CD4-positive, alpha-beta T cell (primary cell): ENCODE results near the gene JPT1. TPM values are rescaled to one million over a fixed set of nuclear protein-coding genes. Genes with fewer than 3 reads are reported as not detected.
"Not testable (repeated sequence)": the region's sequence is repeated elsewhere in the genome, so short reads cannot be mapped to it uniquely, and the experiment has no call there.

Source experiments
- ATAC-seq: fragments of 200-7000 bp; cut with Tn5 transposase; one replicate; pipeline ENCODE4 v1.10.0; 2022; ENCODE audit warnings: mild to moderate bottlenecking; ENCODE audit not compliant: poor library complexity
- CTCF ChIA-PET: fragments of 350-600 bp; sonication (Branson Sonifier 250); formaldehyde crosslinking; loops from one replicate; lab custom pipeline; 2021; ENCODE audit warnings: antibody characterized with exemption, inconsistent platforms; lab: Charles Lee
- POLR2A ChIA-PET: fragments of 350-600 bp; sonication (Branson Sonifier 250); formaldehyde crosslinking; loops from one replicate; lab custom pipeline; 2021; ENCODE audit warnings: antibody characterized with exemption, inconsistent platforms; lab: Charles Lee
- DNase-seq, 14 experiments: peaks; one replicate each; pipeline ENCODE4 v3.0.0-alpha.2; 2013 to 2020; ENCODE audit warnings: mixed read lengths in 2 of 14
- H3K27ac ChIP-seq, 2 donors: one replicate each; pipeline versions ENCODE4 v1.5.1 to v1.7.0; 2013; ENCODE audit warnings: low read length in 2 of 2, low read depth in 1 of 2, mild to moderate bottlenecking in 1 of 2
- H3K27me3 ChIP-seq, 2 experiments: 1 replicate in 1 of 2; 2 replicates in 1 of 2; pipeline versions ENCODE4 v1.6.1 to v1.7.0; 2013; ENCODE audit warnings: low read length in 2 of 2, control low read depth in 1 of 2, mild to moderate bottlenecking in 1 of 2, moderate library complexity in 1 of 2; ENCODE audit not compliant: insufficient read depth in 2 of 2, control insufficient read depth in 1 of 2
- H3K36me3 ChIP-seq: one replicate; pipeline ENCODE4 v1.6.1; 2013; ENCODE audit warnings: low read length, control low read depth; ENCODE audit not compliant: insufficient read depth
- H3K4me1 ChIP-seq: one replicate; pipeline ENCODE4 v1.6.1; 2013; ENCODE audit warnings: low read length, control low read depth; ENCODE audit not compliant: insufficient read depth
- H3K4me3 ChIP-seq: one replicate; pipeline ENCODE4 v1.5.1; 2013; ENCODE audit warnings: mild to moderate bottlenecking, low read length, moderate library complexity
- H3K9me3 ChIP-seq, 2 experiments: 1 replicate in 1 of 2; 2 replicates in 1 of 2; pipeline versions ENCODE4 v1.6.1 to v1.7.0; 2013; ENCODE audit warnings: low read length in 2 of 2, mild to moderate bottlenecking in 2 of 2, control low read depth in 1 of 2, moderate library complexity in 1 of 2; ENCODE audit not compliant: control insufficient read depth in 1 of 2, insufficient read depth in 1 of 2
- H3K27ac Mint-ChIP-seq: one replicate; pipeline ENCODE4 v1.8.0; 2020; ENCODE audit warnings: mixed read lengths
- H3K27me3 Mint-ChIP-seq: one replicate; pipeline ENCODE4 v1.8.0; 2021; ENCODE audit warnings: mixed read lengths
- H3K36me3 Mint-ChIP-seq: one replicate; pipeline ENCODE4 v1.8.0; 2021; ENCODE audit warnings: low read depth, mixed read lengths
- H3K4me1 Mint-ChIP-seq: one replicate; pipeline ENCODE4 v1.8.0; 2021; ENCODE audit warnings: low read depth, mixed read lengths
- H3K4me3 Mint-ChIP-seq: one replicate; pipeline ENCODE4 v1.8.0; 2020; ENCODE audit warnings: mild to moderate bottlenecking, mixed read lengths
- H3K9me3 Mint-ChIP-seq: one replicate; pipeline ENCODE4 v1.8.0; 2020; ENCODE audit warnings: mixed read lengths
- intact Hi-C, 2 experiments: fragments of 100-400 bp; cut with DNase I in 1 of 2; cut with micrococcal nuclease in 1 of 2; formaldehyde crosslinking; loops; one replicate each; pipeline versions ENCODE4 v1.15.1 to v1.9.0; 2023 to 2025; cut with DNase I, micrococcal nuclease
- total RNA-seq, 174 experiments: library from RNA in 2 of 174; stranded (reverse) in 2 of 174; gene quantifications; one replicate each; pipeline ENCODE4 v1.2.3 and lab custom pipeline; 2021 to 2026
- TF ChIP-seq, protein P1 (sequence below): fragments of 200-600 bp; IDR thresholded peaks from one replicate; pipeline ENCODE4 v1.8.0; 2022; ENCODE audit warnings: antibody characterized with exemption, mild to moderate bottlenecking

Gene JPT1
- total RNA-seq, 2 experiments from 2014 or later, result 21.3 to 25.5 TPM

DNA sequence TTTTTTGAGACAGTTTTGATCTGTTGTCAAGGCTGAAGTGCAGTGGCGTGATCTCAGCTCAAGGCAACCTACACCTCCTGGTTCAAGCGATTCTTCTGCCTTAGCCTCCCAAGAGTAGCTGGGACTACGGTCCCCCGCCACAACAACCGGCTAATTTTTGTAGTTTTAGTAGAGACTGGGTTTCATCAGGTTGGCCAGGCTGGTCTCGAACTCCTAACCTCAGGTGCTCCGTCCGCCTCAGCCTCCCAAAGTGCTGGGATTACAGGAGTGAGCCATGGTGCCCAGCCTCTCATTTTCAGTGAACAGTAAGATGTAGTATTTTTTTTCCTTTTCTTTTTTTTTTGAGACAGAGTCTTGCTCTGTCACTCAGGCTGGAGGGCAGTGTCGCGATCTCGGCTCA is 20.7 kb upstream of the JPT1 start:
- peaks cover 67% of the 10 kb centered on the region for H3K36me3 Mint-ChIP-seq
- H3K4me1 Mint-ChIP-seq, result peaks cover 30% of the 10 kb centered on the region

DNA sequence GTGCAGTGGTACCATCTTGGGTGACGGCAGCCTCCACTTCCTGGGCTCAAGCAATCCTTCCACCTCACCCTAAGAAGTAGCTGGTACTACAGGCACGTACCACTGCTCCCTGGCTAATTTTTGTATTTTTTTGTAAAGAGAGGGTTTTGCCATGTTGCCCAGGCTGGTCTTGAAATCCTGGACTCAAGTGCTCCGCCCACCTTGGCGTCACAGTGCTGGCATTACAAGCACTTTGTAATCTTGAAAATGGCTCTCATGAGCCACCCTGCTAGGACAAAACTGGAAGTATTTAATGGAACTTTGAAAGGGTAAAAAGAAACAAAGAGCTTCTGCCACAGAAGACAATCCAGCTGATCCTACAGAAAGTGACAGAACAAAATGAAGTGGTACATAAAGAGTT is 19.2 kb upstream of the JPT1 start:
- peaks cover 19% of the 10 kb centered on the region for H3K4me1 Mint-ChIP-seq
- no peak overlapping the region for H3K27ac Mint-ChIP-seq
- no peak for ATAC-seq
- ChIA-PET POLR2A (interaction anchor here (1.2 to 2.8 kb wide), 2 partner anchors 10 to 59 kb away, joined by 6 to 9 read pairs; partner anchors contain the start of gene SUMO2), CTCF (interaction anchor here (0.5 to 2.0 kb wide), 4 partner anchors 28 to 167 kb away, joined by 3 to 9 read pairs (median 6); no protein-coding TSS in a partner anchor)
- no peaks in the 10 kb centered on the region for H3K9me3 Mint-ChIP-seq
- no peak overlapping the region for H3K27ac ChIP-seq
- peaks cover 69% of the 10 kb centered on the region for H3K36me3 ChIP-seq
- no peak overlapping the region for H3K4me3 ChIP-seq
- intact Hi-C loops, result loop anchor here in 1 of 2 experiments (5.0 to 10.0 kb wide), 2 partner anchors 41 to 209 kb away; partner anchors contain the start of gene NT5C
- no peak for DNase-seq
- H3K27me3 Mint-ChIP-seq, result no peaks in the 10 kb centered on the region
- no peak overlapping the region for H3K4me3 Mint-ChIP-seq
- no peaks in the 10 kb centered on the region for H3K27me3 ChIP-seq
- TF ChIP-seq, protein P1, sequence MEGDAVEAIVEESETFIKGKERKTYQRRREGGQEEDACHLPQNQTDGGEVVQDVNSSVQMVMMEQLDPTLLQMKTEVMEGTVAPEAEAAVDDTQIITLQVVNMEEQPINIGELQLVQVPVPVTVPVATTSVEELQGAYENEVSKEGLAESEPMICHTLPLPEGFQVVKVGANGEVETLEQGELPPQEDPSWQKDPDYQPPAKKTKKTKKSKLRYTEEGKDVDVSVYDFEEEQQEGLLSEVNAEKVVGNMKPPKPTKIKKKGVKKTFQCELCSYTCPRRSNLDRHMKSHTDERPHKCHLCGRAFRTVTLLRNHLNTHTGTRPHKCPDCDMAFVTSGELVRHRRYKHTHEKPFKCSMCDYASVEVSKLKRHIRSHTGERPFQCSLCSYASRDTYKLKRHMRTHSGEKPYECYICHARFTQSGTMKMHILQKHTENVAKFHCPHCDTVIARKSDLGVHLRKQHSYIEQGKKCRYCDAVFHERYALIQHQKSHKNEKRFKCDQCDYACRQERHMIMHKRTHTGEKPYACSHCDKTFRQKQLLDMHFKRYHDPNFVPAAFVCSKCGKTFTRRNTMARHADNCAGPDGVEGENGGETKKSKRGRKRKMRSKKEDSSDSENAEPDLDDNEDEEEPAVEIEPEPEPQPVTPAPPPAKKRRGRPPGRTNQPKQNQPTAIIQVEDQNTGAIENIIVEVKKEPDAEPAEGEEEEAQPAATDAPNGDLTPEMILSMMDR, result no peak
- peaks cover 56% of the 10 kb centered on the region for H3K36me3 Mint-ChIP-seq
- peaks cover 20% of the 10 kb centered on the region for H3K4me1 ChIP-seq
- H3K9me3 ChIP-seq, result no peaks in the 10 kb centered on the region

More for the DNA sequence above, 20.7 kb upstream of the JPT1 start:
- no peaks in the 10 kb centered on the region for H3K9me3 ChIP-seq
- TF ChIP-seq, protein P1, result no peak
- no peaks in the 10 kb centered on the region for H3K27me3 ChIP-seq
- no peak overlapping the region for H3K4me3 ChIP-seq
- ChIA-PET CTCF (interaction anchor here (1.0 to 1.4 kb wide), 2 partner anchors 25 to 61 kb away, joined by 3 to 7 read pairs; no protein-coding TSS in a partner anchor), POLR2A (interaction anchor here (2.3 to 2.8 kb wide), 2 partner anchors 8 to 21 kb away, joined by 9 read pairs; partner anchors contain the start of genes JPT1 and SUMO2)
- peaks cover 75% of the 10 kb centered on the region for H3K36me3 ChIP-seq
- H3K4me1 ChIP-seq, result peaks cover 29% of the 10 kb centered on the region
- H3K27ac ChIP-seq, result no peak overlapping the region
- Mint-ChIP-seq H3K9me3 (no peaks in the 10 kb centered on the region), H3K27ac (no peak overlapping the region), H3K27me3 (no peaks in the 10 kb centered on the region), H3K4me3 (no peak overlapping the region)
- DNase-seq, result no peak
- intact Hi-C loops, result loop anchor here in 1 of 2 experiments (5.0 to 10.0 kb wide), 2 partner anchors 43 to 210 kb away; partner anchors contain the start of gene NT5C
- no peak for ATAC-seq

DNA sequence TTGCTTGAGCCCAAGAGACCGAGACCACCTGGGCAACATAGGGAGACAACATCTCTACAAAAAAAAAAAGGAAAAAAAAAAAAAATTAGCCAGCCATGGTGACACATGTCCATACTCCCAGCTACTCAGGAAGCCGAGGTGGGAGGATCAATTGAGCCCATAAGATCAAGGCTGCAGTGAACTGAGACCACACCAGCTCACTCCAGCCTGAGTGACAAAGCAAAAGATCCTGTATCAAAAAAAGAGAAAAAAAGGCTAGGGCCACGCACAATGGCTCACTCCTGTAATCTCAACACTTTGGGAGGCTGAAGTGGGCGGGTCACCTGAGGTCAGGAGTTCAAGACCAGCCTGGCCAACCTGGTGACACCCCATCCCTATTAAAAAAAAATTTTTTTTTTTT is 14.7 kb upstream of the JPT1 start:
- peaks cover 13% of the 10 kb centered on the region for H3K4me1 Mint-ChIP-seq
- Histone ChIP-seq H3K27me3 (no peaks in the 10 kb centered on the region), H3K4me1 (peaks cover 14% of the 10 kb centered on the region), H3K36me3 (peaks cover 48% of the 10 kb centered on the region), H3K4me3 (no peak overlapping the region), H3K27ac (no peak overlapping the region), H3K9me3 (no peaks in the 10 kb centered on the region)
- TF ChIP-seq, protein P1, result no peak
- ChIA-PET CTCF (interaction anchor here (1.2 kb wide), 1 partner anchor 55 kb away, joined by 3 read pairs; no protein-coding TSS in a partner anchor), POLR2A (no interaction called here)
- peaks cover 56% of the 10 kb centered on the region for H3K36me3 Mint-ChIP-seq
- H3K27me3 Mint-ChIP-seq, result no peaks in the 10 kb centered on the region
- DNase-seq, result no peak
- no peak overlapping the region for H3K4me3 Mint-ChIP-seq
- H3K9me3 Mint-ChIP-seq, result no peaks in the 10 kb centered on the region
- H3K27ac Mint-ChIP-seq, result no peak overlapping the region
- intact Hi-C loops, result no loop called here
- no peak for ATAC-seq

DNA sequence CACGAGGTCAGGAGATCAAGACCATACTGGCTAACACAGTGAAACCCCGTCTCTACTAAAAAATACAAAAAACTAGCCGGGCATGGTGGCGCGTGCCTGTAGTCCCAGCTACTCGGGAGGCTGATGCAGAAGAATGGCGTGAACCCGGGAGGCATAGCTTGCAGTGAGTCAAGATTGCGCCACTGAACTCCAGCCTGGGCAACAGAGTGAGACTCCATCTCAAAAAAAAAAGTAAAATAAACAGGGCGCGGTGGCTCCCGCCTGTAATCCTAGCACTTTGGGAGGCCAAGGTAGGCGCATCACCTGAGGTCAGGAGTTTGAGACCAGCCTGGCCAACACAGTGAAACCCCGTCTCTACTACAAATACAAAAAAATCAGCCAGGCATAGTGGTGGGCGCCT is 10.3 kb upstream of the JPT1 start:
- ChIA-PET CTCF (interaction anchor here (0.7 to 1.4 kb wide), 3 partner anchors 34 to 88 kb away, joined by 3 to 7 read pairs (median 3); partner anchors contain the start of gene NT5C), POLR2A (interaction anchor here (1.3 kb wide), 1 partner anchor 10 kb away, joined by 5 read pairs; the partner anchor contains the start of gene JPT1)
- ATAC-seq, H3K4me1 Mint-ChIP-seq, H3K9me3 ChIP-seq, H3K4me3 Mint-ChIP-seq, intact Hi-C loops, H3K4me1 ChIP-seq, H3K4me3 ChIP-seq, H3K27ac ChIP-seq, DNase-seq, H3K27me3 Mint-ChIP-seq, H3K27ac Mint-ChIP-seq, H3K27me3 ChIP-seq, H3K9me3 Mint-ChIP-seq: not testable (repeated sequence)
- peaks cover 33% of the 10 kb centered on the region for H3K36me3 Mint-ChIP-seq
- H3K36me3 ChIP-seq, result peaks cover 24% of the 10 kb centered on the region
